ENCODE data around the gene SPG7.

- TF ChIP-seq FOXM1 (IDR thresholded peaks at IDR 0.05; ENCODE audit: borderline replicate concordance, low read depth) (no peak), CREB1 (IDR thresholded peaks at IDR 0.05; ENCODE audit: low read depth) (no peak), RAD21 (IDR thresholded peaks at IDR 0.05; ENCODE audit: low read depth) (no peak), ZBTB7A (IDR thresholded peaks at IDR 0.05; ENCODE audit: low read depth) (no peak), TAF1 (IDR thresholded peaks at IDR 0.05; ENCODE audit: low read depth) (no peak), EP300 (IDR thresholded peaks at IDR 0.05; ENCODE audit: borderline replicate concordance) (no peak), YY1 (IDR thresholded peaks at IDR 0.05; ENCODE audit: low read depth) (no peak), CEBPB (IDR thresholded peaks at IDR 0.05) (no peak), MAX (IDR thresholded peaks at IDR 0.05) (no peak), USF1 (IDR thresholded peaks at IDR 0.05) (no peak), NFIC (IDR thresholded peaks at IDR 0.05) (no peak), EGR1 (IDR thresholded peaks at IDR 0.05) (no peak)
- TF ChIP-seq, protein P1, sequence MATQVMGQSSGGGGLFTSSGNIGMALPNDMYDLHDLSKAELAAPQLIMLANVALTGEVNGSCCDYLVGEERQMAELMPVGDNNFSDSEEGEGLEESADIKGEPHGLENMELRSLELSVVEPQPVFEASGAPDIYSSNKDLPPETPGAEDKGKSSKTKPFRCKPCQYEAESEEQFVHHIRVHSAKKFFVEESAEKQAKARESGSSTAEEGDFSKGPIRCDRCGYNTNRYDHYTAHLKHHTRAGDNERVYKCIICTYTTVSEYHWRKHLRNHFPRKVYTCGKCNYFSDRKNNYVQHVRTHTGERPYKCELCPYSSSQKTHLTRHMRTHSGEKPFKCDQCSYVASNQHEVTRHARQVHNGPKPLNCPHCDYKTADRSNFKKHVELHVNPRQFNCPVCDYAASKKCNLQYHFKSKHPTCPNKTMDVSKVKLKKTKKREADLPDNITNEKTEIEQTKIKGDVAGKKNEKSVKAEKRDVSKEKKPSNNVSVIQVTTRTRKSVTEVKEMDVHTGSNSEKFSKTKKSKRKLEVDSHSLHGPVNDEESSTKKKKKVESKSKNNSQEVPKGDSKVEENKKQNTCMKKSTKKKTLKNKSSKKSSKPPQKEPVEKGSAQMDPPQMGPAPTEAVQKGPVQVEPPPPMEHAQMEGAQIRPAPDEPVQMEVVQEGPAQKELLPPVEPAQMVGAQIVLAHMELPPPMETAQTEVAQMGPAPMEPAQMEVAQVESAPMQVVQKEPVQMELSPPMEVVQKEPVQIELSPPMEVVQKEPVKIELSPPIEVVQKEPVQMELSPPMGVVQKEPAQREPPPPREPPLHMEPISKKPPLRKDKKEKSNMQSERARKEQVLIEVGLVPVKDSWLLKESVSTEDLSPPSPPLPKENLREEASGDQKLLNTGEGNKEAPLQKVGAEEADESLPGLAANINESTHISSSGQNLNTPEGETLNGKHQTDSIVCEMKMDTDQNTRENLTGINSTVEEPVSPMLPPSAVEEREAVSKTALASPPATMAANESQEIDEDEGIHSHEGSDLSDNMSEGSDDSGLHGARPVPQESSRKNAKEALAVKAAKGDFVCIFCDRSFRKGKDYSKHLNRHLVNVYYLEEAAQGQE (IDR thresholded peaks at IDR 0.05; ENCODE audit: low read depth), result no peak
These were observed 73.8 kb downstream of the SPG7 start for GRCh38 chr16:89581861-89582563.

Data from Ishikawa (cell line).